Fibroblast of villous mesenchyme (primary cell): ENCODE results near the gene GPR18. TPM values are rescaled to one million over a fixed set of nuclear protein-coding genes. Genes with fewer than 3 reads are reported as not detected.

Experiments used
- DNase-seq: peaks from one replicate; pipeline ENCODE4 v3.0.0-alpha.2; 2010; ENCODE audit warnings: low read depth
- H3K4me3 ChIP-seq: 2 replicates; pipeline ENCODE4 v1.5.1; 2011; ENCODE audit warnings: low read depth, mild to moderate bottlenecking, low read length
- CTCF ChIP-seq: IDR thresholded peaks from 2 replicates; pipeline ENCODE4 v1.5.1; 2012; ENCODE audit warnings: low read depth, mild to moderate bottlenecking, low read length; ENCODE audit not compliant: insufficient read depth
- total RNA-seq: library from RNA; depleted of rRNA; stranded (reverse); fragments of >200 nt; gene quantifications from 2 replicates; pipeline ENCODE4 v1.2.3, GENCODE V29; 2012

Gene GPR18
- total RNA-seq, 1 donor = not detected

- no peak overlapping the region for H3K4me3 ChIP-seq
- TF ChIP-seq CTCF = no peak
- DNase-seq = no peak
Observed at GRCh38 chr13:99227909-99228688, 30.1 kb downstream of the GPR18 start.

GRCh38 chr13:99227331-99227900 is 30.8 kb downstream of the GPR18 start:
- H3K4me3 ChIP-seq = no peak overlapping the region
- no peak for DNase-seq
- no peak for TF ChIP-seq CTCF

- H3K4me3 ChIP-seq = no peak overlapping the region
- DNase-seq = no peak
- TF ChIP-seq CTCF = no peak
Observed at GRCh38 chr13:99226513-99226912, 31.7 kb downstream of the GPR18 start.

GRCh38 chr13:99225078-99225477 is 33.1 kb downstream of the GPR18 start:
- no peak for DNase-seq
- H3K4me3 ChIP-seq = no peak overlapping the region
- TF ChIP-seq CTCF = no peak

GRCh38 chr13:99224021-99224420 is 34.2 kb downstream of the GPR18 start:
- no peak overlapping the region for H3K4me3 ChIP-seq
- no peak for TF ChIP-seq CTCF
- DNase-seq = no peak

GRCh38 chr13:99223587-99223986 is 34.6 kb downstream of the GPR18 start:
- DNase-seq = no peak
- H3K4me3 ChIP-seq = no peak overlapping the region
- no peak for TF ChIP-seq CTCF
